HG02938 (cell line): ENCODE data around the gene SLC16A14.
"Not testable (repeated sequence)": the region's sequence is repeated elsewhere in the genome, so short reads cannot be mapped to it uniquely, and the experiment has no call there.

Source experiments
- ATAC-seq: cut with Tn5 transposase; IDR thresholded peaks from one replicate; pipeline ENCODE4 v1.9.1; 2021; ENCODE audit warnings: mild to moderate bottlenecking, moderate library complexity; ENCODE audit not compliant: unreplicated experiment

SLC16A14 gene, protein sequence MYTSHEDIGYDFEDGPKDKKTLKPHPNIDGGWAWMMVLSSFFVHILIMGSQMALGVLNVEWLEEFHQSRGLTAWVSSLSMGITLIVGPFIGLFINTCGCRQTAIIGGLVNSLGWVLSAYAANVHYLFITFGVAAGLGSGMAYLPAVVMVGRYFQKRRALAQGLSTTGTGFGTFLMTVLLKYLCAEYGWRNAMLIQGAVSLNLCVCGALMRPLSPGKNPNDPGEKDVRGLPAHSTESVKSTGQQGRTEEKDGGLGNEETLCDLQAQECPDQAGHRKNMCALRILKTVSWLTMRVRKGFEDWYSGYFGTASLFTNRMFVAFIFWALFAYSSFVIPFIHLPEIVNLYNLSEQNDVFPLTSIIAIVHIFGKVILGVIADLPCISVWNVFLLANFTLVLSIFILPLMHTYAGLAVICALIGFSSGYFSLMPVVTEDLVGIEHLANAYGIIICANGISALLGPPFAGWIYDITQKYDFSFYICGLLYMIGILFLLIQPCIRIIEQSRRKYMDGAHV

DNA sequence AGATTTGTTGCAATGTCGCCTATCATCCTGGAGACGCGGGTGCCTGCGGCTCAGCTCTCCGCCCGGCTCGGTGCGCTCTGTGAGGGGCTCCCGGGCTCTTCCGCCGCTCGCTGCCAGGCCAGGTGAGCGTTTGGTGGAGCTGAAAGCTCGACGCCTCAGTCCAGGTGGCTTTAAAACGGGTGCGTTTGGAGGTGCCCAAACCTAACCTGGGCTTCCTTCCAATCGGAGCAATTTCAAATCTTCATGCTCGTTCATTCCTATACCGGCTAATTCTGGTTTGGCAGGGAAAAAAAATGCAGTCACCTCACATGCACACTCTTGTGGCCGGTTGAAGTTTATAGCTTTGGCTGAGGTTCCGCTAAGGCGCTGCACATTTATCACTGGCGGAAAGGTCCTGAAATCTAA lies at the start of gene SLC16A14:
Gene SLC16A14, minus strand, starts transcription at position 274 of the 405 bp plus-strand sequence. CDS start 9,572 bp downstream, outside the sequence.
- ATAC-seq = peak; percentile 33

DNA sequence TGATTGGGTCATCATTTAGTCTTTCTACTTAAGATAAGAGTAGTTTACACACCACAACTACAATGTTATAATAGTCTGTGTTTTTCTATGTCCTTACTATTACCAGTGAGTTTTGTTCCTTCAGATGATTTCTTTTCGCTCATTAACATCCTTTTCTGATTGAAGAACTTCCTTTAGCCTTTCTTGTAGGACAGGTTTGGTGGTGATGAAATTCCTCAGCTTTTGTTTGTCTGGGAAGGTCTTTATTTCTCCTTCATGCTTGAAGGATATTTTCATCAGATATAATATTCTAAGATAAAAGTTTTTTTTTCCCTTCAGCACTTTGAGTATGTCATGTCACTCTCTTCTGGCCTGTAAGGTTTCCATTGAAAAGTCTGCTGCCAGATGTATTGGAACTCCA lies 38.0 kb upstream of the SLC16A14 start:
- no peak for ATAC-seq

DNA sequence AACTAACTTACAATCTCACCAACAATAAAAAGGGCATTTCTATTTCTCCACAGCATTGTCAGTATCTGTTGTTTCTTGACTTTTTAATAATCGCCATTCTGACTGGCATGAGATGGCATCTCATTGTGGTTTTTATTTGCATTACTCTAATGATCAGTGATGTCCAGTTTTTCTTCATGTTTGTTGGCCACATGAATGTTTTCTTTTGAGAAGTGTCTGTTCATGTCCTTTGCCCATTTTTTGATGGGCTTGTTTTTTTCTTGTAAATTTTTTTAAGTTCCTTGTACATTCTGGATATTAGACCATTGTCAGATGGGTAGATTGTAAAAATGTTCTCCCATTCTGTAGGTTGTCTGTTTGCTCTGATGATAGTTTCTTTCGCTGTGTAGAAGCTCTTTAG lies 33.2 kb upstream of the SLC16A14 start:
- not testable (repeated sequence) for ATAC-seq

DNA sequence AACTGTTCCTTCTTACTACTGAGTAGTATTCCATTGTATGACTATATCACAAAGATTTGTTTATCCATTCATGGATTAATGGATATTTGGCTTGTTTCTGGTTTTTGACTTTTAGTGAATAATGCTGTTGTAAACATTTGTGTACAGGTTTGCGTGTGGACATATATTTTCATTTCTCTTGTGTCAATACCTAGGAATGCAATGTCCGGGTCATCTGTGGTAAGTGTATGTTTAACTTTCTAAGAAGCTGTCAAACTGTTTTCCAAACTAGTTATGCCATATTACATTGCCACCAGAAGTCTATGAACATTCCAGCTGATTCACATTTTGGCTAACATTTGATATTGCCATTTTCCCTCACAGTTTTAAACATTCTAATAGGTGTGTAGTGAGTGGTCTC lies 29.1 kb upstream of the SLC16A14 start:
- no peak for ATAC-seq

DNA sequence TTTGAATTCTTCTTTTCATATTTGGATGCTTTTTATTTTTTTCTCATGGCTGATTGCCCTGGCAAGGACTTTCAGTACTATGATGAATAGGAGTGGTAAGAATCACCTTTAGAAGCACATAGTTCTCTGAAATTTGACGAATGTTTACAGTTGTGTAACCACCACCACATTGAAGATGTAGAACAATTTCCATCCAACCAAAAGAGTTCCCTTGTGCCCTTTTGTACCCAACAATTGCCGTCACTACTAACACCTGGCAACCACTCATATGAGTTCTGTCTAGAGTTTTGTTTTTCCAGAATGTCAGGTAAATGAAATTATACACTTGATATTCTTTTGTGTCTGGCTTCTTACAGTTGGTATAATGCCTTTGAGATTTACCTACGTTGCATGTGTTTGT lies 28.7 kb upstream of the SLC16A14 start:
- no peak for ATAC-seq

DNA sequence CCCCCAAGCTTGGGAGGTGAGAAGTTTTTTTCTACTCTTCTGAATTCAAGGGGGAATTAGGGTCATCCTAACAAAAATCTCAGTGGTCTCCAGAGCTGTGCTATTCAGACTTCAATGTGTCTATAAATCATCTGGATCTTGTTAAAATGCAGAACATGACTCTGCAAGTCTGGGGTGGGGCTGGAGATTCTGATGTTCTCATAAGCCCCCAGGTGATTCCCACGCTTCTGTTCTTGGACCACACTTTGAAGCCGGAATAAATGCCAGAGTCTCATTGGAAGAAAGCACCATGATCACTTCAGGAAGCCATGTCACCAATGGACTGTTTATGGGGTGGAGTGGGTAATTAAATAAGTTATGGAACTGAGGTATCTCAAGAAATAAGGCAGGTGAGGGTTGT lies 22.2 kb upstream of the SLC16A14 start:
- no peak for ATAC-seq

DNA sequence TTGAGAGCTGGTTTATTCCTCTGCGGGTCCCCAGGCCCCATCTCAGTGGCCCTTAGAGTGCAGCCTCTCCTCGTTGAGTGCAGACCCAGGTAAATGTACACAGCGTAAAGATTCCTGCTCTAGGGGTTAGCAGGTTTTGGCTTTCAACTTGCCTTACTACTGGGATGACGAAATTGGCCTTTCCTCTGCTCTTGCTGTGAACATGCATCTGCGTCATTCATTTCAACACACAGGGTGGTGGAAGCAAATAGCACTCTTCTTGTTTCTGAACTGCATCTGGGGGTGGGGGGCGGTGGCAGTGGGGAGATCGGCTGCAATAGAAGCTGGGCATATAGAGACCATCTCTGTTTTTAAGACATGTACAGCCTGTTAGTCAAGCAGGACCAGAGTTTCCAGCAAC lies 16.5 kb upstream of the SLC16A14 start:
- no peak for ATAC-seq

DNA sequence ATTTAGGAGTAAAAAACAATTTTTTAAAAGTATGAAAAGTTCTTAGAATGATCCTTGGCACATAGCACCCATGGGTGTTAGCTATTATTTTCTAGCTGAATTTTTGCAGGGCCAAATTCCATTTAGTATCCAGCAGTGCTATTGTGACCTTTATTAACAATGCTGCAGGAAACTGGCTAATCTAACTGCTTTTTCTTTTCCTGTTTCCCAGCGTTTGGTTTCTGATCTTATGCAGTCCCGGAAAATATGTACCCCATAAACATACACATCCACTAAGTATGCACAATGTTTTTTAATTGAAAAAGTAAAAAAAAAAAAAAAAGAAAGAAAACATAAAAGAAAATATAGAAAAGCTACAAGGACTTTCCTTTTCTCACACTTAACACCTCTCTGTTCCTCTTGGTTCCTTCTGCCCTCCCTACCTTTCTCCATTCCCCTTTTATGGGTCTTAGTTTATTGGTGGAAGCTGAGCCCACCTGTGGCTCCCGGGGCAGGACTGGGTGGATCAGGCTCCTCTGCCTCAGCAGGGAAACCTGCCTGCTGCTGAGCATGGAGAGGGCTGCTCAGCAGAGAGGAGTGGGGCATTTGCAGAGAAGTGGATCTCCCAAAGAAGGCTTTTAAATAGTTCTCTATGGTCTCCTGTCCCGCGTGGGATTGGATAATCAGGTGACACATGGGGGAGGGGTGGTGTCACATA lies 9.3 kb upstream of the SLC16A14 start:
- no peak for ATAC-seq

DNA sequence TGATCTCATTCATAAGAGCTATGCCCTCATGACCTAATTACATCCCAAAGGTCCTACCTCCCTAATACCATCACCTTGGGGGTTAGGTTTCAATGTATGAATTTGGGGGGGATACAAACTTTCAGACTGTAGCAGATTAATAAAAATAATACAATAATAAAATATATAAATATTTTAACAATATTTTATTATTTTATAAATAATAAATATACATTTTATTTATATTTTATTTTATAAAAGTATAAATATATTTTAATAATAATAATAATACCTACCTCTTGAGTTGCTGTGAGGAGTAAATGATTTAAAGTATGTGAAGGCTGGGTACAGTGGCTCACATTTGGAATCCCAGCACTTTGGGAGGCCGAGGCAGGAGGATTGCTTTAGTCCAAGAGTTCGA lies 8.1 kb upstream of the SLC16A14 start:
- no peak for ATAC-seq

DNA sequence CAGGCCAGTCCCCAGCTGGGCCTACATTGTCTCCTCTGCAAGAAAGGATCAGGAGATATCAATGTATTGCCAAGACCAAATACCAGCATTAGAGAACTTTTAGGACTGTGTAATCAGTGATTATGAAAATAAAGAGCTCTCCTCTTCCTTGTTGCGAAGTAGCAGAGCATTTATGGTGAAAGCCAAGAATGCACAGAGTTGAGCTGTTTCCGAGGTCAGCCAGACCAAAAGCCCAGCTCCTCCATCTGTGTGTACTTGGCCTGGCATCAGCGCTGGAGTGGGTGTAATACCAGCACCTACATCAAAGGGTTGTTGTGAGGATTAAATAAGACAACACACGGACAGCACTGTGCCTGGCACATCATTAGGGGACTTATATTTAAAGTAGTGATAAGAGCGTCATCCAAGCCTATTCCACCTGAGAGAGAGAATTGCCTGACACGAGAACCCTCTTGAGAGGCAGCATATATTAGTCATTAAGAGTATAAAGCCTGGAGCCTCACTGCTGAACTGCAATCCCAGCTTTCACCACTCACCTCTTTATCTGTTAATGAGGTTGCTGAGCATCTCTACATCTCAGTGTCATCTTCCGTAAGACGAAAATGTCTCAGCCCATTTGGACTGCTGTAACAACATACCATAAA lies 7.4 kb upstream of the SLC16A14 start:
- no peak for ATAC-seq

DNA sequence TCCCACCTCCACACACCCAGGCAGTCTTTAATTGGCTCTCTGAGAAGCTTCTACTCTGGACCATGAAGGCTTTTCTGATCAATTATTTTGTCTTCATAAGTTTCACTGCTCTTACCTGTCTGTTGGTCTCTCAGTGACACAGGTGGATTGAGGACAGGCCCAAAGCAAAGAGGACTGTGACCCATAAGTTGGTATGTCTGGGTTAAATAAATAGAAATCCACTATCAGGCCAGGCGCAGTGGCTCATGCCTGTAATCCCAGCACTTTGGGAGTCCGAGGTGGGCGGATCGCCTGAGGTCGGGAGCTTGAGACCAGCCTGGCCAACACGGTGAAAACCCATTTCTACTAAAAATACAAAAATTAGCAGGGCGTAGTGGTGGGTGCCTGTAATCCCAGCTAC lies 2.7 kb upstream of the SLC16A14 start:
- no peak for ATAC-seq

DNA sequence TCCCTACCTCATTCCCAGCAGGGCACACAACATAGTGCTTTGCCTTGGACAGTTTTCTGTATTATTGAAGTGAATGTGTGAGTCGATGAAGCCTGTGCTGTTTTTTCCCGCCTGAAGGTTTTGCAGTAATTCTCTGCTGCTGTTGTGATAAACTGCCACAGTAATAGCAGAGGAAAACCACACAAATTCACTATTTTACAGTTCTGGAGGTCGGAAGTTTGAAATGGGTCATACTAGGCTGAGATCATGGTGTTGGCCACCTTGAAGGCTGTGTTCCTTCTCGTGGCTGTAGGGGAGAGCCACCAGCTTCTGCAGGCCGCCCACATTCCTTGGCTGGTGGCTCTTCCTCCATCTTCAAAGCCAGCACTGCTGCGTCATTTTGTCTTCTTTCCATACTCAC lies 678 bp upstream of the SLC16A14 start:
- no peak for ATAC-seq

DNA sequence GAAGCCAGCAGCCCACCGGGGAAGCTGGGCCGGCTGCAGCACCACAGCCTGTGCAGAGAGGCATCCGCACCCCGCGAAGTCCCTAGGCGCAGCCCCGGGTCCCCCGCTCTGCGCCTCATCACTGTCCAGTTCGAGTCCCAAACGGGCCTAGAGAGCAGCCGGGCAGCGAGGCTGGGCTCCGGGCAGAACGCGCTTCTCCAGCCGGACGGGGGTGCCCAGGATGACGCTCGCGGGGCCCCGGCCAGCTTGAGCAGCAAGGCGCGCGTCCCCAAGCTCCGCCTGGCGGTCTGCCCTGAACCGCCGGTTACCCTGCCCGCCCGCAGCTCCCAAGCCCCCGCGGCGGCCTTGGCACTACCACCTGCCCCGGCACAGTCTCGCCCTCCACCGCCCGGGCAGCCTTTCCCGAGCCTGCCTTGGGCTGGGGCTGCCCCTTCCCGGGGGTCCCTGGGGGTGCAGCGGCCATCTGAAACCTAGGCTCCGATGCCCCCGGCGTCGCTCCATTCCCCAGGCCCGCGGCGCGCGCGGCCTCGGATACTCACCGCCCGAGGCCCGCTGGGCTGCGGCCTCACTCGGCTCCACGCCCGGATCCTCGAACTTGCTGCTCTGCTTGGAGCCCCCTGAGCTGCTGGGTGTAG lies 591 bp downstream of the SLC16A14 start:
- peak; percentile 31 for ATAC-seq

DNA sequence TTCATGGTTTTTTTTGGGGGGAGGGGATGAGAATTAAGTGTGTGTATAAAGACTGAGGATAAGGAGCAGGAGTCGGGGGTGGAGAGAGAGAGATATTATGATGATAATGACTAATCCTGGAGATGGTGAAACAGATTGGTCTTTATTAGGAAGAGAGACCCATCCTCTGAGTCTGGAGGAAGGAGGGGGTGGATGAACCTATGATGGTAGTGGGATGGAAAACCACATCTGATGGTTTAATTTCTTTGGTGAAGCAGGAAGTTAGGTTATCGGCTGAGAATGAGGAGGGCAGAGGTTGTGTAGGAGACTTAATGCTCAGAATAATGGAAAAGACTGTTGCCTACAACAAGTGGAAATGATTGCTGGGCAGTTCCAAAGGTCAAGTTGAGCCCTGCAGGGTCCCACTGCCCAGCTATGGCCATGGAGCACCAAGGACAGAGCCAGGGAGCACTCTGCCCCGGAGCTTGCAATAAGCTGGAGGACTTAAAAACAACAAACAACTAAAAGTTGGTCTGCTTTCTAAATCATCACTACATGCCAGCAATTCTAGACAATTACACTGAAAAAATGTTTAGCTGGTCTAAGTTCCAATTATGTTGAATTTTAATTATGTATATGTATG lies 7.9 kb downstream of the SLC16A14 start:
- ATAC-seq = no peak

DNA sequence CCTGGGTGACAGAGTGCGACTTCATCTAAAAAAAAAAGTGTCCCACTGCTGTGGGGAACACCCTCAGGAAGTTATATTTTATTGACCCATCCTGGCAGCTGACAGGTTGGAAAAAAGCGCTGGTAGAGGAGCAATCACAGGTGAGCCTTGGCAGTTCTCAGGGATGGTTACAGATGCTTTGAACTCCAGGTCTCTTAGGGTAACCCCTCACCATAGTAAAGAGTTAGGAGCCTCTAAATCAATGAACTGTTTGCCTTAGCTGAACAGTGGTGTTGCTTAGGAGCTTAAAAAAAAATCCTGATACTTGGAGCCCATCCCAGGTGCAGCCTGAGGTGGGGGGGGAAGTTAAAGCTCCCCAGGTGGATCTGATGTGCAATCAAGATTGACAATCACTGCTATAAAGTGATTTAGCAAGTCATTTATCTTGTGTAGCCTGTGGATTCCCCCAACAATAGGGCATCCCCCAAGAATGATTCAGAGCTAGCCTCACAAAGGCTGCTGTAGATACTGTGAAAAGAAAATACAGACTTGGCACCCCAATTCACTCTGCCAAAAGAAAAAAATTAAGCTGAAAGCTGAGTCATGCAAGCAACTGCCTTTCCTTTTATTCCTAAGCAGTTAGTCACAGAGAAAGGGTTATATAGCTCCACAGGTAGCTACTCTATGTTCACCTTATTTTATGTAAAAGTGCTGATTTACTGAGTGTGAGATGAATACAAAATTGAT lies 14.8 kb downstream of the SLC16A14 start:
- ATAC-seq = no peak

DNA sequence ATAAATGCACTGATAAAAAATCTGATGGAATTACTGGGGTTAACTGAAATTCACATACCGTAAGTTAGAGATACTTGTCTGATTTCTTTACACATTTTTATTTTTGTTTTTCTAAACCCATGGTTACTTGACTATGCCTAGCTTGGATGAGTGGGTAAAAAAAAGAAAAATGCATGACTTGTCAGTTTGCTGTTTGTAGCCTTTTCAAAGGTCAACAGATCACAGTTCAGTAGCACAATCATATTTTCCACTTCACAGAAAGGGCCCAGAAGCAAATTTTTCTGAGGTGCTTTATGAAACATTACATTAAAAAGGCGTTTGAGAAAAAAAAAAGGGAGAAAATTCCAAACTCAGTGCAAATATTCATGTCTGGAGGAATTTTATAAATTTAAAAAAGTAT lies 16.4 kb downstream of the SLC16A14 start:
- ATAC-seq = no peak

DNA sequence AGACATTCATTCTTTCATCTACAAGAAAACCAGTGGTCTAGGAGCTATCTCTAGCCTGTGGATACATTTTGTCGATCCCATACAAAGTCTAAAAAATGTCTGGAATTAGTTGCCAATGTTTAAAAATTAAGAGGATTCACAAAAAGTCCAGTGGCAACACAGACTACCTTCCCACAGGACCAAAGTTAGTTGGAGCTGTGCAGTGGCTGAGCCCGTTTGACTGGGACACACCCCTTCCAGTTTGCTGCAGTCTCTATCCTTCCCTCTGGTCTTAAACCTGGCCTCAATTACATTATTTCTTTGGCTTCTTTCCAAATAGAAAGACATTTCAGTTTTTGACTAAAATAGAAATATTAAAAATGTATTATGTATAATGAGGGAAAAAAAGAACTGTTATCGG lies 18.6 kb downstream of the SLC16A14 start:
- ATAC-seq = no peak

DNA sequence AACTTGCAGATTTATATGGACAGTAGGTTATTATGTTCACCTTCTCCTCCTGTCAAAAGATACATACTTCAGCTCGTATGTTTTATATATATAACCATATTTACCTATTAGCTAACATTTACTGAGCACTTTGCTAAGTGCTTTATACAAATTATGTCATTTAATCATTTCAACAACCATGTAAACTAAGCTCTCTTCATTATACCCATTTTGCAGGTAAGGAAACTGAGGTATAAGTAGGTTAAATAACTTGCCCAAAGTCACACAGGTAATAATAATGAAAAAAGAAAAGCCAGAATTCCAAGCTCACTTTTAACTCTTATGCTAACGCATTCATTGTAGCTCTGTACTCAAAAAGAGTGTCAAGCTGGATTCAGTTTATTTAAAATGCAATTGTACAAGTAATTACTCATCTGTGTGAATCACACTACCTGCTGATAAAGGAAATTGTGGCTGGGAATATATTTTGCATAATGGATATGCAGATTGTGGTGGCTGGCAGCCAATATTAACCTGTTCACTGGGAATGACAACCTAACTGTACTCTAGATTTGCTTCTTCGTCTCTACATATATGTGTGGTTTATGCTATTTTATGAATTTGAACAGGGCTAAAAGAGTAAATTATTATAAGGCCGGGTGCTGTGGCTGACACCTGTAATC lies 20.6 kb downstream of the SLC16A14 start:
- ATAC-seq = no peak

DNA sequence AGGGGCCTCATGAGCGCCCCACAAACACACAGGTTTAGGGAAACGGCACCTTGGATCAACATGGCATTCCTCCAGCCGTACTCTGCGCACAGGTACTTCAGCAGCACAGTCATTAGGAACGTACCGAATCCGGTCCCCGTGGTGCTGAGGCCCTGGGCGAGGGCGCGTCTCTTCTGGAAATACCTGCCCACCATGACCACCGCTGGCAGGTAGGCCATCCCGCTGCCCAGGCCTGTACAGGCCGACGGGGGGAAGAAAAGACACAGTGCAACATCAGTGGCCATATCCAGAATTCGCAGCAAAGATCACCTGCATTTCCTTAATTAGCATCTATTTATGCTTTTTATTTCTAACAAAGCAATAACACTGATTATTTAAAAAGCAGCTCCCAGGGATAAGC lies 22.2 kb downstream of the SLC16A14 start:
- ATAC-seq = no peak

DNA sequence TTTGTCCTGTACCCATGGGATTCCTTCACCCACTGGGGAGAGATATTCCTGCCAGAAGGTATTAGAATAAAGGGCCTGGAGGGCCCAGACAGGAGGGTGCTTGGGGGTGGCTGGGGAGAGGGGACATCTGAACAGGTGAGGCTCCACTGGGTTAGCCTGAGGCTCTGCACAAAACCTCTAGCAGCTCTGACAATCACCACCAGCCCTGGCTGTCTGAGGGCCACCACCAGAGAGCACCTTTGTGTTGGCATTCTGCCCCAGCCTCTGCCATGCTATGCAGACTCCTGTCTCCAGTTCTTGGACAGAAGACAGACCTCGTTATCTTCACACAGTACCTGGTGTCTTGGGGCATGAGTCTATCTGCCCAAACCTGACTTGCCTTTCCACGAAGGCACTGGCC lies 25.3 kb downstream of the SLC16A14 start:
- ATAC-seq = no peak
